Right ventricle myocardium superior (tissue), 1 donor: ENCODE data around the gene PPM1M. TPM values are rescaled to one million over a fixed set of nuclear protein-coding genes. Genes with fewer than 3 reads are reported as not detected.
A peak's percentile ranks its signal among the peaks of the same experiment; 100 is the strongest.

ENCODE experiments used
- ATAC-seq: fragments of 200-7000 bp; cut with Tn5 transposase; one replicate; pipeline ENCODE4 v1.9.1; 2020; ENCODE audit warnings: mild to moderate bottlenecking; ENCODE audit not compliant: poor library complexity
- DNase-seq: peaks from one replicate; pipeline ENCODE4 v3.0.0-alpha.2; 2020
- intact Hi-C: fragments of 100-400 bp; cut with DNase I; formaldehyde crosslinking; loops from one replicate; pipeline ENCODE4 v1.11.2; 2022
- long read RNA-seq: library from polyadenylated mRNA; unstranded; transcript quantifications from one replicate; pipeline ENCODE4 v2.0.0, GENCODE V29; 2021
- total RNA-seq: library from RNA; stranded (reverse); fragmentation: NEBNext Ultra II Directional; extraction: Animal tissue kit (Norgen Biotek cat#: 25700); gene quantifications from one replicate; pipeline ENCODE4 v1.2.1, GENCODE V29; 2021
- donor health status: DM: no; HTN: yes; CAD: no; lungs with severe emphysema.

Gene PPM1M, protein sequence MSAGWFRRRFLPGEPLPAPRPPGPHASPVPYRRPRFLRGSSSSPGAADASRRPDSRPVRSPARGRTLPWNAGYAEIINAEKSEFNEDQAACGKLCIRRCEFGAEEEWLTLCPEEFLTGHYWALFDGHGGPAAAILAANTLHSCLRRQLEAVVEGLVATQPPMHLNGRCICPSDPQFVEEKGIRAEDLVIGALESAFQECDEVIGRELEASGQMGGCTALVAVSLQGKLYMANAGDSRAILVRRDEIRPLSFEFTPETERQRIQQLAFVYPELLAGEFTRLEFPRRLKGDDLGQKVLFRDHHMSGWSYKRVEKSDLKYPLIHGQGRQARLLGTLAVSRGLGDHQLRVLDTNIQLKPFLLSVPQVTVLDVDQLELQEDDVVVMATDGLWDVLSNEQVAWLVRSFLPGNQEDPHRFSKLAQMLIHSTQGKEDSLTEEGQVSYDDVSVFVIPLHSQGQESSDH
- total RNA-seq = 8.4 TPM
- long read RNA-seq, transcript PPM1M-202 (10 exons, 2,193 nt) = major isoform, 15 of 34 reads
- long read RNA-seq, partial matches to known transcripts = 7 of 34 reads
- long read RNA-seq, other reads (novel, unspliced or antisense) = 12 of 34 reads

DNA sequence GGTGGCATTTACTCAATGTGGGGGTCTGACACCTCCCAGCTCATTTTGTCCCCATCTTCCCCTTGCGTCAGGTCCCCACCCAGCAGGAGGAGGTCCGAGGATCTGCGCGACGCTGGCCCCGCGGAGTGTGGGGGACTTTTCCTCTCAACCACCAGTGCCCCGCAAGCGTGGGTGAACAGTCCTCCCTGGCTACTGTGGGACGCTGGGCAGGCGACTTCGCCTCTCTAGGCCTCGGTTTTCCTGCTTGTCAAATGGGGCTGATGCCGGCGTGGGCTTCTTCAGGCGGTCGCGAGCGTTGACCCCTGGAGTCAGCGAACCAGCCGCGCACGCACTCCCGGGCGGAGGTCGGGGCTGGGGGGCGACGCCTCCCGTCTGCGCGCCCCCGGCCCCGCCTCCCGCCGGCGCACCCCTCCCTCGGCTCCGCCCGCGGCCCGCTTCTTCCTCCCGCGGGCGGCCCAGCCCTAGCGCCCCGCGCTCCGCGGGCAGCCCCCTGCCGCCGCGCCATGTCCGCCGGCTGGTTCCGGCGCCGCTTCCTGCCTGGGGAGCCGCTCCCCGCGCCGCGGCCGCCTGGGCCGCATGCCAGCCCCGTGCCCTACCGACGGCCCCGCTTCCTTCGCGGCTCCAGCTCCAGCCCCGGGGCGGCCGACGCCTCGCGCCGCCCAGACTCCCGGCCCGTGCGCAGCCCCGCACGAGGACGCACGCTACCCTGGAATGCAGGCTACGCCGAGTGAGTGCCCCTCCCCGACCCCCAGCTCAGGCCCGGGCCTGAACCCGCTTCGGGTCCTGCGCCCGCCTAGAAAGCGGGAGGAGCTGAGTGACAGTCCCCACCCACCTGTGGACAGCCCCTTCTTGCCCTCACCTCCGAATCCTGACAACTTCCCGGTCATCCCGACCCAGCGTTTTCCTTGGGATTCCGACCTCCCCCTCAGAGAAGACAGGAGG is at the start of gene PPM1M:
PPM1M (plus strand) TSS at position 438 of the 942 bp plus-strand sequence; CDS start at position 504, 66 bp downstream.
- intact Hi-C loops = no loop called here
- peak; percentile 62 for ATAC-seq
- peak; percentile 71 for DNase-seq

GRCh38 chr3:52195823-52196331 is 49.7 kb upstream of the PPM1M start:
- DNase-seq = peak; percentile 44
- intact Hi-C loops = no loop called here
- ATAC-seq = peak; percentile 3

DNA sequence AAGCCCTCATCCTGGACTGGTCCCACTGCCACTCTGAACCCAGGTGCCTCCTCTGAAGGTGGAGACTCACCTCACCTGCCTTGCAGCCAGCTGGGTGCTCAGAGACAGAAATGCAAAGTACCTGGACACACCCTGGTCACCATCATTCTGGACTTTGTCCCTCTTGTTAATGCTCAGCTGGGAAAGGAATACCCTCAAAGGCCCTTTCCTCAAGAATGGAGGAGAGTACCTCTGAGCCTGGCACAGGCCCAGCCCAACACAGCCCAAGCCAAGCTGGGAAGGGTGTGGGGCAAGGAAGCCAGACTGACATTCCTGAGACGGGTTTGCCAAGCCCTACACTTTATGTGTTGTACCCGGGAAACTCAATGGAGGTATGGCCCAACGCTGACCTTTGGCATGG is 48.6 kb upstream of the PPM1M start:
- ATAC-seq (no peak), DNase-seq (peak; percentile 42)
- intact Hi-C loops = no loop called here

- ATAC-seq (no peak), DNase-seq (no peak)
- intact Hi-C loops = no loop called here
These were observed 48.1 kb upstream of the PPM1M start for GRCh38 chr3:52197499-52197841.

- ATAC-seq (peak; percentile 89), DNase-seq (peak; percentile 96)
- intact Hi-C loops = no loop called here
These were observed 47.5 kb upstream of the PPM1M start, which contains the start of gene ALAS1 for GRCh38 chr3:52197842-52198625. TSS of gene ALAS1 (plus strand) at chr3:52198160. CDS start at chr3:52199242, 1,082 bp downstream.

GRCh38 chr3:52198643-52199608 is 46.6 kb upstream of the PPM1M start:
- ATAC-seq = no peak
- peak; percentile 30 for DNase-seq
- intact Hi-C loops = no loop called here

DNA sequence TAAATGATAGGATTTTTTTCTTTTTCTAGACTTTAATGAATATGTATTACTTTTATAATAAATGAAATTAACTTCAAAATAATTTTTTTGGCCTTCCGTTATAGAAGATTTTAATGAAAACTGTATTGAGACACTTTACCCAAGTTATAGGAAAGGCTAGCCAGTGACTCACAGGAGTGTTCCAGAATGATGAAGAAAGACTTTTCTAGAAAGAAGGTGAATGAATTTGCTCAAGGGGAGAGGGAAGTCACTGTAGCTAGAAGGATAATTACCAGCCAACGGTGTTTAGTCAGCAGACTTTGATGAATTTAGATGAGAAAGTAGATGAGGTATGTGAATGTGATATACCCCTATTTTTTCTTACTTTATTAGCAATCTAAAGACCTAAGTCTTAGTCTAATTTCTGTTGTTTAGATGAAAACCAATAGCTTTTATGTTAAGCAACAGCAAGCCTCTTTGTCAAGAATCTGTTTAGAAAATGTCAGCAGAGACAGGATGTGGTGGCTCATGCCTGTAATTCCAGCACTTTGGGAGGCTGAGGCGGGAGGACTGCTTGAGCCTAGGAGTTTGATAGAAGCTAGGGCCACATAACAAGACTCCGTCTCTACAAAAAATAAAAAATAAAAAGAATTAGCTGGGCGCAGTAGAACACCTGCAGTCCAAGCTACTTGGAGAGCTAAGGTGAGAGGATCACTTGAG is 44.4 kb upstream of the PPM1M start:
- DNase-seq (no peak), ATAC-seq (no peak)
- intact Hi-C loops = no loop called here

DNA sequence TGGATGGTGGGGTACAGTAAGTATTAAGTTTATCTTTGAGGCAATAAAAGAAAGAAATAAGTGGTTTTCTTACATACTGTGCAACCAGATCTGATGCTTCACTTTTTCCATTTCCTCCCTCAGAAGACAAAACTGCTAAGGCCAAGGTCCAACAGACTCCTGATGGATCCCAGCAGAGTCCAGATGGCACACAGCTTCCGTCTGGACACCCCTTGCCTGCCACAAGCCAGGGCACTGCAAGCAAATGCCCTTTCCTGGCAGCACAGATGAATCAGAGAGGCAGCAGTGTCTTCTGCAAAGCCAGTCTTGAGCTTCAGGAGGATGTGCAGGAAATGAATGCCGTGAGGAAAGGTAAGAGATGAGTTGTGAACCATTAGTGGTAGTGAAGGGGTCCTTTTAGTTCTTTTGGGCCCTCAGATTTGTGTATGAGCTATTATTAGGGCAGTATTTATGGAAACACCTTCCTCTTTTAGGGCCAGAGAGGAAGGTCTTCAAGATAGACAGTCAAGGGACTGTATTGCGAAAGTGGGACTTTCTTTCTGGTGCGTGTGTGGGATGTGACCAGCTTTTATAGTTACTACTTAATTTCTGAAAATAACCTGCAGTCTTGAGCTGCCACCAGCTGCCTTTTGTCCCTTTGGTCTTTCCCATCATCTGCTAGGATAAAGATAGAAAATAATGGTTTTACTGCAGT is 43.0 kb upstream of the PPM1M start:
- DNase-seq (peak; percentile 9), ATAC-seq (no peak)
- intact Hi-C loops = no loop called here

- ATAC-seq = no peak
- DNase-seq = peak; percentile 3
- intact Hi-C loops = no loop called here
These were observed 41.9 kb upstream of the PPM1M start for GRCh38 chr3:52203701-52204100.

GRCh38 chr3:52204337-52205073 is 41.1 kb upstream of the PPM1M start:
- ATAC-seq (no peak), DNase-seq (peak; percentile 7)
- intact Hi-C loops = no loop called here

- DNase-seq = no peak
- no peak for ATAC-seq
- intact Hi-C loops = no loop called here
These were observed 39.7 kb upstream of the PPM1M start for GRCh38 chr3:52205727-52206372.

DNA sequence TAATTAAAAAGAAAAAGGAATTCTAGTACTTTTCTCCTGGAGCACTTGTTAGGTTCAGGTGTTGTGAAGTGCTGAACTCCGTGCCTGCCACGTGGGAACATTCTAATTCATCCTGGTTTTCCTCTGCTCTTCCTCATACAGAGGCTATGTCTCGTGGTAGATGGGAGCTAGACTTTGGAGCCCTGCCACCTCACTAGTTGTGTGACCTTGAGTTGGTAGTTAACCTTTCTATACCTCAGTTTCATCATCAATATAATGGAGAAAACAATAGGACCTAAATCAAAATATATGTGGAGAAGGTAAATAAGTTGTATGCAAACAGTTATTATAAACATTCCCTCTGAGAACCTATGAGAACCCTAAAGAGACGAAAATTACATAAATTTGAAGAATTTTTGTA is 37.0 kb upstream of the PPM1M start:
- ATAC-seq (no peak), DNase-seq (no peak)
- intact Hi-C loops = no loop called here

DNA sequence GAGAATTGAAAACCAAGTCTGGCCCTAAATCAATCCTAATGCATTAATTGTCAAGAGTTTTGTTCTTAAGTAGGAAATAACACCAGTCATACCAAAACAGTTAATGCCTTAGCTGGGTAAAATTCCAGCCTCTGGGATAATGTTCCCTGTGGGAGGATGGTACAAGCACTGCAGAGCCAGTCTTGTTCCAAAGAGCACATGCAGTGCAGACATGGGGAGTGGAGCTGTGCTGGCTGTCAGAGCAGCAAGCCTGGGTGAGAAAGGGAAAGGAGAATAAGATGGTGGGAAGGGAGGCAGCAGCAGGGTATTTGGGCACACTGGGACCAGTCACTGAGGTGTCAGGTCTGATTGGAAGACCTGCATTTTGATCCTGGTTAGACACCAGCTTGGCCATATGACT is 35.5 kb upstream of the PPM1M start:
- DNase-seq = no peak
- no peak for ATAC-seq
- intact Hi-C loops = loop anchor here (10.0 kb wide), 1 partner anchor 55 kb away; the partner anchor contains the start of gene POC1A

DNA sequence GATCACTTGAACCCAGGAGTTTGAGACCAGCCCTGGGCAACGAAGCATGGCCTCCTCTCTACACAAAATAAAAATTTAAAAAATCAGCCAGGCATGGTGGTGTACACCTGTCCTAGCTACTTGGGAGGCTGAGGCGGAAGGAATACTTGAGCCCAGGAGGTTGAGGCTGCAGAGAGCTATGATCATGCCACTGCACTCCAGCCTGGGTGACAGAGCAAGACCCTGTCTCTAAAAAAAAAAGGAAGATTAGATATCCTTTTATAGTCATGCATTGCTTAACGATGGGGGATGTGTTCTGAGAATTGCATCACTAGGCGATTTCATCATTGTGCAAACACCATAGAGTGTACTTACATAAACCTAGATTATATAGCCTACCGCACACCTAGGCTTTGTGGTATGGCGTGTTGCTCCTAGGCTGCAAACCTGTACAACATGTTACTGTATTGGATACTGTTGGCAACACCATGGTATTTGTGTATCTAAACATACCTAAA is 35.0 kb upstream of the PPM1M start:
- peak; percentile 51 for ATAC-seq
- intact Hi-C loops = loop anchor here (10.0 kb wide), 1 partner anchor 56 kb away; the partner anchor contains the start of gene POC1A
- no peak for DNase-seq
